ENCODE results near the gene HERC4.

HERC4 gene

GRCh38 chr10:67914777-67915340 lies 160.2 kb downstream of the HERC4 start:
- TF ChIP-seq CTCF (IDR thresholded peaks at IDR 0.05), result no peak

- TF ChIP-seq CTCF (IDR thresholded peaks at IDR 0.05), result no peak
Measured at GRCh38 chr10:67912331-67912946, 162.6 kb downstream of the HERC4 start.

GRCh38 chr10:67903581-67903980 lies 171.5 kb downstream of the HERC4 start:
- no peak for TF ChIP-seq CTCF (IDR thresholded peaks at IDR 0.05)

- TF ChIP-seq CTCF (IDR thresholded peaks at IDR 0.05), result no peak
Measured at GRCh38 chr10:67893637-67894036, 181.4 kb downstream of the HERC4 start.

GRCh38 chr10:67884842-67885670 lies 190.0 kb downstream of the HERC4 start:
- 0 out of 2 replicates have a peak, but pooled peaks have one; percentile 18 for TF ChIP-seq CTCF (IDR thresholded peaks at IDR 0.05)

- no peak for TF ChIP-seq CTCF (IDR thresholded peaks at IDR 0.05)
Measured at GRCh38 chr10:67884313-67884841, 190.7 kb downstream of the HERC4 start, which contains the start of gene SIRT1. SIRT1 (plus strand) TSS chr10:67884656; CDS start chr10:67884722, 66 bp downstream.

- no peak for TF ChIP-seq CTCF (IDR thresholded peaks at IDR 0.05)
Measured at GRCh38 chr10:67883710-67884312, 191.3 kb downstream of the HERC4 start.

All from LNCAP (cell line).